Measurements from ENCODE around the gene DCTPP1. TPM values are rescaled to one million over a fixed set of nuclear protein-coding genes. Genes with fewer than 3 reads are reported as not detected.

The DCTPP1 gene
- total and polyA plus RNA-seq, 9 of the 15 experiments (the other 6 are each of a cell fraction or from before 2014, with no cell fraction given): 45.0 to 132 (median 80.6) TPM

GRCh38 chr16:30378236-30379157 lies 51.3 kb downstream of the DCTPP1 start (continued):
- TF ChIP-seq CHD7 (IDR thresholded peaks at IDR 0.05; ENCODE audit: low read depth, low read length) (no peak), ZC3H8 (IDR thresholded peaks at IDR 0.05) (no peak), ZNF699 (CRISPR knock-in tag; IDR thresholded peaks at IDR 0.05; ENCODE audit: insufficient replicate concordance) (no peak), NELFE (IDR thresholded peaks at IDR 0.05; ENCODE audit: insufficient read depth, insufficient read length) (no peak), PCBP1 (IDR thresholded peaks at IDR 0.05; ENCODE audit: low read depth, low read length, poor library complexity, severe bottlenecking) (no peak), ZNF586 (CRISPR knock-in tag; conservative IDR thresholded peaks at IDR 0.05) (no peak), ETV1 (tag; conservative IDR thresholded peaks at IDR 0.05; ENCODE audit: low read depth) (peak; percentile 9; the same call in 1 of the 2 replicates), POLR2AphosphoS5 (IDR thresholded peaks at IDR 0.05; ENCODE audit: control insufficient read depth, insufficient read depth, low read depth, low read length) (peak; percentile 44; the same call in 1 of the 2 replicates), ZNF41 (CRISPR knock-in tag; conservative IDR thresholded peaks at IDR 0.05) (no peak), RBFOX2 (IDR thresholded peaks at IDR 0.05; ENCODE audit: low read depth, low read length) (peak; percentile 79), POLR2A (conservative IDR thresholded peaks at IDR 0.05) (peak; percentile 81), THRB (CRISPR knock-in tag; conservative IDR thresholded peaks at IDR 0.05) (peak; percentile 61; the same call in 1 of the 2 replicates), ZNF75A (CRISPR knock-in tag; IDR thresholded peaks at IDR 0.05) (no peak), ZNF551 (CRISPR knock-in tag; IDR thresholded peaks at IDR 0.05) (no peak), DPF2 (IDR thresholded peaks at IDR 0.05) (no peak; the same call in 1 of the 2 replicates)

Data from K562 (cell line).